Uterus (tissue), 4 donors: Measurements from ENCODE around the gene SPRY2. TPM values are rescaled to one million over a fixed set of nuclear protein-coding genes. Genes with fewer than 3 reads are reported as not detected.

Experiments used
- DNase-seq, 2 donors: peaks; one replicate each; pipeline ENCODE4 v3.0.0-alpha.2; 2019 to 2020
- H3K27ac ChIP-seq, 2 donors: fragments of 200-600 bp; sonication (generic); 1 replicate in 1 of 2; 2 replicates in 1 of 2; pipeline ENCODE4 v1.5.1; 2016 to 2018
- H3K27me3 ChIP-seq, 2 donors: fragments of 200-600 bp; sonication (generic); one replicate each; pipeline ENCODE4 v1.5.1; 2018 to 2019; ENCODE audit warnings: control low read depth in 1 of 2
- H3K36me3 ChIP-seq, 2 donors: fragments of 200-600 bp; sonication (generic); one replicate each; pipeline ENCODE4 v1.5.1; 2019; ENCODE audit warnings: control low read depth in 1 of 2
- H3K4me1 ChIP-seq, 2 donors: fragments of 200-600 bp; sonication (generic); one replicate each; pipeline ENCODE4 v1.5.1; 2018 to 2019; ENCODE audit warnings: control low read depth in 1 of 2
- H3K4me3 ChIP-seq, 2 donors: fragments of 200-600 bp; sonication (generic); 1 replicate in 1 of 2; 2 replicates in 1 of 2; pipeline ENCODE4 v1.5.1; 2018 to 2019; ENCODE audit warnings: mild to moderate bottlenecking in 1 of 2
- H3K9me3 ChIP-seq, 2 donors: fragments of 200-600 bp; sonication (generic); one replicate each; pipeline ENCODE4 v1.5.1; 2019; ENCODE audit warnings: control low read depth in 1 of 2
- CTCF ChIP-seq, 4 experiments: fragments of 200-600 bp in 2 of 4; fragments of 450-650 bp in 2 of 4; sonication (generic) in 2 of 4; IDR thresholded peaks; one replicate each; pipeline ENCODE4 v1.5.1; 2016 to 2019; ENCODE audit warnings: antibody characterized with exemption in 4 of 4, mild to moderate bottlenecking in 2 of 4, moderate library complexity in 1 of 4
- POLR2A ChIP-seq, 2 donors: fragments of 450-650 bp; IDR thresholded peaks; one replicate each; pipeline ENCODE4 v1.6.1; 2016; ENCODE audit warnings: antibody characterized with exemption in 2 of 2, mild to moderate bottlenecking in 1 of 2, moderate library complexity in 1 of 2
- intact Hi-C: fragments of 100-400 bp; cut with DNase I; formaldehyde crosslinking; loops from one replicate; pipeline ENCODE4 v1.15.1; 2023; ENCODE audit warnings: low total_unique reads
- total RNA-seq, 4 donors: library from RNA; depleted of rRNA in 3 of 4; stranded (reverse); fragments of >200 nt in 3 of 4; gene quantifications; one replicate each; pipeline versions ENCODE4 v1.1.0 to v1.2.4, GENCODE V29; 2014 to 2023
- donor health status: DM: yes; HTN: yes; CAD: no.

SPRY2 gene
- total RNA-seq, 4 donors from 2014 or later, result 11.3 to 48.6 (median 45.6) TPM

DNA sequence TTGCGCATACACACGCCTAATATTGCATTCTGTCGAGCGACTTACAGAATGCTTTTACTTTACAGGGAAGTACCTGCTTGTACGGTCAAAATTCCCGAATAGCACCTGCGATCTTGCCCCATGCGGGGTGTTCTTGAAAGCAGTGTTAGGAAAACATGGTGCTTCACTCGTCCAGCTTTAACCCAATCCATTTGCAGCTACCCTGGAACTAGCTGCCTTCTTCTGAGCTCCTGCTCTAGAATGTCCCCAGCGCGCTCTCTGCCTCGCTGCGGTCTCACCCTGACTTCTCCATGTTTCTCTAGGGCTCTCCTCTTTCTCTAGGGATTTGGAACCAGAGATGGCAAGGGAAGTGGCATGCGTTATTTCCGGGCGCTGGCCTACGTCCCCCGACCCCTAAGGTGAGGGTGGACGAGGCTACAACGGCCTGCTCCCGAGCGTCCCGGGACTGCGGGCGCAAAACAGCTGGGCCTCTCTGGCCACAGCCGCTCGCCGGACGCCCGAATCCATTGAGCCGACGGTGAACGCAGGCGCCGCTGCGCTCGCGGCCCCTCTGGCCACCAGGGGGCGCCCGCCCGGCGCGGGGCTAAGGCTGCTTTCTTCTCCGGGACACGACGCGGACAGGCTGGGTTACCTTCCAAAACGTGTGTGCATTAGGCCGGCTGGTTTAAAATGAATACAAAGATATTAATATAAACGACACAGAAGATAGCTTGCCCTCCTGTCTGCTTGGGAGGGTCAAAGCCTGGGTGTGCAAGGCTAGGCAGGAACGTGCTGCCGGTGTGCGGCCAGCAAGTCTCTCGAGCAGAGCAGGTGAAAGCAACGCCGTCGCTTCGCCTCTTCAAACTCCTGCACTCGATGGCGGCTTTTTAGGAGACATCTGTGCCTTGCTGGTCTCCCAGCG lies 1.8 kb upstream of the SPRY2 start:
- H3K9me3 ChIP-seq, result no peaks in the 10 kb centered on the region
- intact Hi-C loops, result no loop called here
- H3K27ac ChIP-seq, result peak overlapping the region; percentile 90 to 92
- H3K4me3 ChIP-seq, result peak overlapping the region; percentile 58 to 78
- no peaks in the 10 kb centered on the region for H3K27me3 ChIP-seq
- TF ChIP-seq POLR2A (IDR thresholded peaks at IDR 0.05), result peak; percentile 19 to 44
- peak; percentile 85 to 99 (median 95) for TF ChIP-seq CTCF (IDR thresholded peaks at IDR 0.05)
- DNase-seq, result peak; percentile 71 to 85
- no peaks in the 10 kb centered on the region for H3K36me3 ChIP-seq
- H3K4me1 ChIP-seq, result no peaks in the 10 kb centered on the region

- Histone ChIP-seq H3K4me1 (no peaks in the 10 kb centered on the region), H3K9me3 (no peaks in the 10 kb centered on the region), H3K27me3 (no peaks in the 10 kb centered on the region), H3K4me3 (peak overlapping the region; percentile 58 to 78), H3K27ac (peak overlapping the region; percentile 90 to 92), H3K36me3 (no peaks in the 10 kb centered on the region)
- intact Hi-C loops, result no loop called here
- TF ChIP-seq CTCF (IDR thresholded peaks at IDR 0.05) (no peak), POLR2A (IDR thresholded peaks at IDR 0.05) (no peak)
- peak; percentile 30 to 45 for DNase-seq
Measured at GRCh38 chr13:80341756-80342370, 937 bp upstream of the SPRY2 start.

GRCh38 chr13:80340651-80341100 lies 250 bp downstream of the SPRY2 start:
- peak overlapping the region; percentile 90 to 92 for H3K27ac ChIP-seq
- TF ChIP-seq POLR2A (IDR thresholded peaks at IDR 0.05), result no peak
- no peak for TF ChIP-seq CTCF (IDR thresholded peaks at IDR 0.05)
- H3K36me3 ChIP-seq, result no peaks in the 10 kb centered on the region
- no peaks in the 10 kb centered on the region for H3K9me3 ChIP-seq
- intact Hi-C loops, result no loop called here
- no peak for DNase-seq
- H3K4me3 ChIP-seq, result peak overlapping the region; percentile 58 to 78
- H3K27me3 ChIP-seq, result no peaks in the 10 kb centered on the region
- no peaks in the 10 kb centered on the region for H3K4me1 ChIP-seq

DNA sequence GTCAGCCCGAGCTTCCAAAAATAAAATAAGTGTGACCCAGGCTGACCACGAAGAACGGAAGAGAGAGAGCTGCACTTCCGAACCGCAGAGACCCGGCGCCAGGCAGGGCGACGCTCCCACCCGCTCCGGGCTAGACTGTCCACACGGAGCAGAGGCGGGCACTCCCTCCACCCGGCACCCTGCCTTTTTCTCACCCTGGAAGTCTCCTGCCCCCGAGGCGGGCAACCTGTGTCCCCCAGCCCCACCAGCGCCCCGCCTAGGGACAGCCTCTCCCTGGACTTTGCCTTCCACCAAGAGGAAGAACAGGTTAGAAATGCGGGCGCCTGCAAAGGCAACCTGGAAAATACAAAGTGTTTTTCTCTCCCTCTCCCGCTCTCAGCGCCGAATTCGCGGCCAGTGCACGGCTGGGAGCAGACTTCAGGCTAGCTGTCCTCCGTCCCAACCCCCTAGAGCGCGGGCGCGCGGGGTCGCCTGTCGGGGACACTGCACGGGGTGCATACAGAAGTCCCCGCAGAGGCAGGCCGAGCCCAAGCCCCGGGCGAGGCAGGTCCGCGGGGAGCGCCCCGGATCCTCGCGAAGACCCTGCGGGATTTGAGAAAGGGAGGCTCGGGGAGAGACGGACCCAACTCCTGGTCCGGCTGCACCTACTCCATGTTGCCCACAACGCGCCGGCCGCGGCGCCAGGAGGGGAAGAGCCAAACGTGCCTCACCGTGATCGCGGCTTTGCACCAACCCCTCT lies 845 bp downstream of the SPRY2 start:
- Histone ChIP-seq H3K27ac (peak overlapping the region; percentile 90 to 92), H3K9me3 (no peaks in the 10 kb centered on the region), H3K4me1 (no peaks in the 10 kb centered on the region), H3K36me3 (no peaks in the 10 kb centered on the region), H3K27me3 (no peaks in the 10 kb centered on the region), H3K4me3 (peak overlapping the region; percentile 58 to 78)
- TF ChIP-seq CTCF (IDR thresholded peaks at IDR 0.05), result no peak
- DNase-seq, result peak; percentile 28 to 43
- intact Hi-C loops, result no loop called here
